HUES64 (cell line): Measurements from ENCODE around the gene NPAS1.

ENCODE experiments used
- H3K27ac ChIP-seq: 2 replicates; pipeline ENCODE4 v1.7.0; 2013; ENCODE audit warnings: low read depth, low read length, inconsistent platforms
- H3K27me3 ChIP-seq: 2 replicates; pipeline ENCODE4 v1.6.1; 2013; ENCODE audit warnings: mild to moderate bottlenecking, low read length; ENCODE audit not compliant: insufficient read depth
- H3K36me3 ChIP-seq: 2 replicates; pipeline ENCODE4 v1.6.1; 2013; ENCODE audit warnings: mild to moderate bottlenecking, low read length; ENCODE audit not compliant: insufficient read depth
- H3K4me1 ChIP-seq: 2 replicates; pipeline ENCODE4 v1.6.1; 2013; ENCODE audit warnings: mild to moderate bottlenecking, low read length, moderate library complexity; ENCODE audit not compliant: insufficient read depth
- H3K4me3 ChIP-seq: 2 replicates; pipeline ENCODE4 v1.5.1; 2013; ENCODE audit warnings: mild to moderate bottlenecking, low read length, moderate library complexity
- H3K9ac ChIP-seq: 2 replicates; pipeline ENCODE4 v1.6.1; 2013; ENCODE audit warnings: mild to moderate bottlenecking, low read depth, low read length
- H3K9me3 ChIP-seq: 2 replicates; pipeline ENCODE4 v1.6.1; 2013; ENCODE audit warnings: low read depth, low read length; ENCODE audit not compliant: insufficient read depth
- WGBS: fragments of 150-250, 120-280 bp; methylation state at CpG from one replicate; pipeline ENCODE4 v1.1.7; 2013; ENCODE audit warnings: missing lambda C conversion rate; 5-methylcytosine and 5-hydroxymethylcytosine counted together

Gene NPAS1

GRCh38 chr19:46979126-46980105, 40.2 kb upstream of the NPAS1 start:
- 85% methylated on average over 29 of the region's 29 CpGs for WGBS
- Histone ChIP-seq H3K4me1 (peaks cover 37% of the 10 kb centered on the region), H3K4me3 (no peak overlapping the region), H3K9ac (no peak overlapping the region), H3K27me3 (no peaks in the 10 kb centered on the region), H3K36me3 (no peaks in the 10 kb centered on the region), H3K27ac (no peak overlapping the region), H3K9me3 (no peaks in the 10 kb centered on the region)

- no peaks in the 10 kb centered on the region for H3K36me3 ChIP-seq
- H3K27ac ChIP-seq, result no peak overlapping the region
- no peaks in the 10 kb centered on the region for H3K9me3 ChIP-seq
- no peak overlapping the region for H3K9ac ChIP-seq
- WGBS, result 85% methylated on average over 3 of the region's 3 CpGs
- no peaks in the 10 kb centered on the region for H3K27me3 ChIP-seq
- no peak overlapping the region for H3K4me3 ChIP-seq
- peaks cover 35% of the 10 kb centered on the region for H3K4me1 ChIP-seq
Observed at GRCh38 chr19:46980761-46981160, 38.9 kb upstream of the NPAS1 start.

GRCh38 chr19:46981286-46981945, 38.2 kb upstream of the NPAS1 start:
- H3K9ac ChIP-seq, result no peak overlapping the region
- H3K4me3 ChIP-seq, result no peak overlapping the region
- no peak overlapping the region for H3K27ac ChIP-seq
- H3K4me1 ChIP-seq, result peaks cover 28% of the 10 kb centered on the region
- no peaks in the 10 kb centered on the region for H3K36me3 ChIP-seq
- WGBS, result 93% methylated on average over 8 of the region's 8 CpGs
- H3K9me3 ChIP-seq, result no peaks in the 10 kb centered on the region
- no peaks in the 10 kb centered on the region for H3K27me3 ChIP-seq

GRCh38 chr19:46983097-46983496, 36.5 kb upstream of the NPAS1 start:
- Histone ChIP-seq H3K27ac (no peak overlapping the region), H3K9ac (no peak overlapping the region)
- 98% methylated on average over 5 of the region's 6 CpGs for WGBS

GRCh38 chr19:46984077-46985010, 35.3 kb upstream of the NPAS1 start:
- WGBS, result 91% methylated on average over 20 of the region's 20 CpGs
- no peak overlapping the region for H3K27ac ChIP-seq
- H3K36me3 ChIP-seq, result peaks cover 16% of the 10 kb centered on the region
- H3K27me3 ChIP-seq, result no peaks in the 10 kb centered on the region
- no peak overlapping the region for H3K4me3 ChIP-seq
- no peak overlapping the region for H3K9ac ChIP-seq
- H3K9me3 ChIP-seq, result no peaks in the 10 kb centered on the region
- H3K4me1 ChIP-seq, result peaks cover 6% of the 10 kb centered on the region; the same call in 1 of the 2 replicates

More at GRCh38 chr19:46983097-46983496, 36.5 kb upstream of the NPAS1 start:
- Histone ChIP-seq H3K27me3 (no peaks in the 10 kb centered on the region), H3K36me3 (peaks cover 5% of the 10 kb centered on the region), H3K4me3 (no peak overlapping the region), H3K4me1 (peaks cover 11% of the 10 kb centered on the region), H3K9me3 (no peaks in the 10 kb centered on the region)

GRCh38 chr19:46985542-46986415, 33.9 kb upstream of the NPAS1 start:
- Histone ChIP-seq H3K9ac (no peak overlapping the region), H3K36me3 (peaks cover 27% of the 10 kb centered on the region), H3K27me3 (no peaks in the 10 kb centered on the region), H3K9me3 (no peaks in the 10 kb centered on the region), H3K4me3 (no peak overlapping the region), H3K4me1 (peaks cover 2% of the 10 kb centered on the region; the same call in 1 of the 2 replicates), H3K27ac (no peak overlapping the region)
- WGBS, result 81% methylated on average over 13 of the region's 14 CpGs

GRCh38 chr19:46988614-46989230, 30.9 kb upstream of the NPAS1 start:
- no peaks in the 10 kb centered on the region for H3K27me3 ChIP-seq
- H3K27ac ChIP-seq, result no peak overlapping the region
- H3K36me3 ChIP-seq, result peaks cover 52% of the 10 kb centered on the region
- no peaks in the 10 kb centered on the region for H3K9me3 ChIP-seq
- H3K4me3 ChIP-seq, result no peak overlapping the region
- peaks cover 10% of the 10 kb centered on the region; the same call in 1 of the 2 replicates for H3K4me1 ChIP-seq
- H3K9ac ChIP-seq, result no peak overlapping the region
- 95% methylated on average over 14 of the region's 14 CpGs for WGBS

- Histone ChIP-seq H3K36me3 (peaks cover 55% of the 10 kb centered on the region), H3K4me3 (no peak overlapping the region), H3K27ac (peak overlapping the region; percentile 43; the same call in 1 of the 2 replicates), H3K9ac (peak overlapping the region; percentile 41; the same call in 1 of the 2 replicates), H3K4me1 (peaks cover 8% of the 10 kb centered on the region; the same call in 1 of the 2 replicates), H3K9me3 (no peaks in the 10 kb centered on the region), H3K27me3 (no peaks in the 10 kb centered on the region)
- WGBS, result 44% methylated on average over 17 of the region's 19 CpGs
Observed at GRCh38 chr19:46990991-46991676, 28.5 kb upstream of the NPAS1 start.

GRCh38 chr19:46992699-46993535, 26.7 kb upstream of the NPAS1 start:
- no peak overlapping the region for H3K4me3 ChIP-seq
- H3K27me3 ChIP-seq, result no peaks in the 10 kb centered on the region
- peaks cover 8% of the 10 kb centered on the region; the same call in 1 of the 2 replicates for H3K4me1 ChIP-seq
- H3K27ac ChIP-seq, result no peak overlapping the region
- 95% methylated on average over 25 of the region's 25 CpGs for WGBS
- no peak overlapping the region for H3K9ac ChIP-seq
- peaks cover 61% of the 10 kb centered on the region for H3K36me3 ChIP-seq
- no peaks in the 10 kb centered on the region for H3K9me3 ChIP-seq
